ENCODE results near the gene ZNF700.
"Not testable (repeated sequence)": the region's sequence is repeated elsewhere in the genome, so short reads cannot be mapped to it uniquely, and the experiment has no call there.

The ZNF700 gene

GRCh38 chr19:11991921-11992320 is 67.0 kb downstream of the ZNF700 start:
- DNase-seq, H3K27me3 Mint-ChIP-seq, H3K27ac Mint-ChIP-seq, H3K9me3 Mint-ChIP-seq, H3K4me3 Mint-ChIP-seq: not testable (repeated sequence)
- H3K36me3 Mint-ChIP-seq (ENCODE audit: low read depth), result peaks cover 64% of the 10 kb centered on the region
- H3K4me1 Mint-ChIP-seq (ENCODE audit: low read depth), result peaks cover 51% of the 10 kb centered on the region

GRCh38 chr19:11995174-11995573 is 70.3 kb downstream of the ZNF700 start:
- Mint-ChIP-seq H3K36me3 (ENCODE audit: low read depth) (peaks cover 69% of the 10 kb centered on the region), H3K9me3 (peaks cover 3% of the 10 kb centered on the region), H3K4me1 (ENCODE audit: low read depth) (peaks cover 49% of the 10 kb centered on the region), H3K27me3 (no peaks in the 10 kb centered on the region), H3K4me3 (no peak overlapping the region), H3K27ac (no peak overlapping the region)
- DNase-seq, result no peak

All from activated T-cell treated with anti-CD3 and anti-CD28 coated beads, Interleukin-2, amount 50 U/mL, for 24 hours (primary cell).